ENCODE data around the gene ACYP2. TPM values are rescaled to one million over a fixed set of nuclear protein-coding genes. Genes with fewer than 3 reads are reported as not detected.
"Not testable (repeated sequence)": the region's sequence is repeated elsewhere in the genome, so short reads cannot be mapped to it uniquely, and the experiment has no call there.

Gene ACYP2
- total RNA-seq, 4 donors from 2014 or later, result 15.4 to 28.7 (median 22.7) TPM

GRCh38 chr2:54258166-54258565 is 142.8 kb downstream of the ACYP2 start:
- DNase-seq (ENCODE audit: extremely low spot score), result no peak
- intact Hi-C loops (cut with DNase I), result no loop called here
- WGBS, result 44% methylated on average over 2 of the region's 2 CpGs
- TF ChIP-seq EP300 (IDR thresholded peaks at IDR 0.05) (no peak), POLR2AphosphoS5 (IDR thresholded peaks at IDR 0.05) (peak; percentile 8 to 29)
- Histone ChIP-seq H3K4me1 (peaks cover 0 to 35% (median 18%) of the 10 kb centered on the region in 4 donors), H3K36me3 (no peaks in the 10 kb centered on the region), H3K9me3 (no peaks in the 10 kb centered on the region), H3K27ac (replicated peaks in 1 of 4) (peak overlapping the region in 1 of 4 donors; percentile 14), H3K27me3 (no peaks in the 10 kb centered on the region), H3K4me3 (no peak overlapping the region)

GRCh38 chr2:54259413-54260240 is 144.2 kb downstream of the ACYP2 start:
- Histone ChIP-seq H3K27me3 (no peaks in the 10 kb centered on the region), H3K27ac (replicated peaks in 1 of 4) (no peak overlapping the region), H3K4me1 (peaks cover 0 to 26% (median 15%) of the 10 kb centered on the region in 4 donors), H3K9me3 (no peaks in the 10 kb centered on the region), H3K36me3 (no peaks in the 10 kb centered on the region), H3K4me3 (no peak overlapping the region)
- WGBS, result 95% methylated on average over 6 of the region's 6 CpGs
- intact Hi-C loops (cut with DNase I), result no loop called here
- no peak for TF ChIP-seq POLR2AphosphoS5 (IDR thresholded peaks at IDR 0.05)
- TF ChIP-seq POLR2A (IDR thresholded peaks at IDR 0.05; ENCODE audit: low read depth), result no peak
- TF ChIP-seq EP300 (IDR thresholded peaks at IDR 0.05), result no peak
- TF ChIP-seq CTCF (IDR thresholded peaks at IDR 0.05), result no peak
- DNase-seq (ENCODE audit: extremely low spot score), result no peak

GRCh38 chr2:54260241-54260595 is 144.8 kb downstream of the ACYP2 start:
- H3K27me3 ChIP-seq, result no peaks in the 10 kb centered on the region
- DNase-seq (ENCODE audit: extremely low spot score), result no peak
- no peak overlapping the region for H3K27ac ChIP-seq (replicated peaks in 1 of 4)
- 88% methylated on average over 2 of the region's 2 CpGs for WGBS
- no peak overlapping the region for H3K4me3 ChIP-seq
- TF ChIP-seq EP300 (IDR thresholded peaks at IDR 0.05), result no peak
- TF ChIP-seq POLR2AphosphoS5 (IDR thresholded peaks at IDR 0.05), result no peak
- TF ChIP-seq POLR2A (IDR thresholded peaks at IDR 0.05; ENCODE audit: low read depth), result no peak
- no peak for TF ChIP-seq CTCF (IDR thresholded peaks at IDR 0.05)
- no peaks in the 10 kb centered on the region for H3K36me3 ChIP-seq
- peaks cover 0 to 26% (median 15%) of the 10 kb centered on the region in 4 donors for H3K4me1 ChIP-seq
- no peaks in the 10 kb centered on the region for H3K9me3 ChIP-seq
- intact Hi-C loops (cut with DNase I), result no loop called here

- intact Hi-C loops (cut with DNase I), result no loop called here
- H3K27me3 ChIP-seq, result no peaks in the 10 kb centered on the region
- peaks cover 0 to 26% (median 15%) of the 10 kb centered on the region in 4 donors for H3K4me1 ChIP-seq
- DNase-seq (ENCODE audit: extremely low spot score), result no peak
- 49% methylated on average over 2 of the region's 2 CpGs for WGBS
- H3K4me3 ChIP-seq, result no peak overlapping the region
- no peak for TF ChIP-seq EP300 (IDR thresholded peaks at IDR 0.05)
- no peak for TF ChIP-seq POLR2AphosphoS5 (IDR thresholded peaks at IDR 0.05)
- TF ChIP-seq POLR2A (IDR thresholded peaks at IDR 0.05; ENCODE audit: low read depth), result no peak
- no peak for TF ChIP-seq CTCF (IDR thresholded peaks at IDR 0.05)
- no peak overlapping the region for H3K27ac ChIP-seq (replicated peaks in 1 of 4)
- no peaks in the 10 kb centered on the region for H3K36me3 ChIP-seq
- no peaks in the 10 kb centered on the region for H3K9me3 ChIP-seq
Observed at GRCh38 chr2:54261537-54261936, 146.1 kb downstream of the ACYP2 start.

GRCh38 chr2:54262015-54262765 is 146.8 kb downstream of the ACYP2 start:
- Histone ChIP-seq H3K27ac (replicated peaks in 1 of 4) (no peak overlapping the region), H3K27me3 (no peaks in the 10 kb centered on the region), H3K4me1 (peaks cover 0 to 26% (median 15%) of the 10 kb centered on the region in 4 donors), H3K9me3 (no peaks in the 10 kb centered on the region), H3K36me3 (no peaks in the 10 kb centered on the region), H3K4me3 (no peak overlapping the region)
- DNase-seq (ENCODE audit: extremely low spot score), result no peak
- peak in 1 of 2 donors; percentile 23 for TF ChIP-seq POLR2AphosphoS5 (IDR thresholded peaks at IDR 0.05)
- no peak for TF ChIP-seq POLR2A (IDR thresholded peaks at IDR 0.05; ENCODE audit: low read depth)
- TF ChIP-seq EP300 (IDR thresholded peaks at IDR 0.05), result no peak
- TF ChIP-seq CTCF (IDR thresholded peaks at IDR 0.05), result no peak
- WGBS, result 76% methylated on average over 2 of the region's 2 CpGs
- intact Hi-C loops (cut with DNase I), result no loop called here

GRCh38 chr2:54265081-54265480 is 149.7 kb downstream of the ACYP2 start:
- H3K9me3 ChIP-seq; H3K27me3 ChIP-seq; H3K27ac ChIP-seq (replicated peaks in 1 of 4); H3K4me1 ChIP-seq; H3K36me3 ChIP-seq; H3K4me3 ChIP-seq; DNase-seq (ENCODE audit: extremely low spot score); intact Hi-C loops (cut with DNase I): not testable (repeated sequence)
- 72% methylated on average over 1 of the region's 1 CpG for WGBS
